ENCODE results near the gene MYCBP2. TPM values are rescaled to one million over a fixed set of nuclear protein-coding genes. Genes with fewer than 3 reads are reported as not detected.
A peak's percentile ranks its signal among the peaks of the same experiment; 100 is the strongest.

The MYCBP2 gene
- total and polyA plus RNA-seq, 10 donors = 55.2 to 251 (median 200) TPM

DNA sequence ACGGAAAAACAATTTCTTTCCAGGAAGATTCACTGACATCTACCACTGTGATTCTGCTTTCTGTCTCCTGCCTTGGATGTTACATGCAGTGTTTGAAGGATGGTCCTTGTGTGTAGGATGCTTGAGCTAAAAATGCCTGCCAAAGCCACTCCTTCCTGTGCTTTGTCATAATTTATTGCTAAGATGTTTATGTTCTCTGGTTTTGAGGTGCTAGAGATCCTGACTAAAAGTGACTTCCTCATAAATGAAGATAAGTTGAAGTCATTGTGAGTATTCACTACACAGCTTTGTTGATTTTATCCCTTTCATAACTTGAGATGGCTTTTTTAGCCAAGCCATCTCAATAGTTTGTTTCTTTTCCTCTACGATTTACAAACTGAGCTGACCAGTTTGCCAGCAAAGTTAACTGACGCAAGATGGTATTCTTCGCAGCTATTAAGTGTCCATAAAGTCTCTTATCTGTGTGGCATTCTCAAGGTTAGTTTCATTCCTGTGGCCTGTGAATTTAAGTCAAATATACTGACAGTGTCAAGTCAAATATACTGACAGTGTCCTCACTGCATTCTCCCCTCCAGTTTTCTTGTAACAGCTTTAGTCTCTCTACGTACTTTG, 284.2 kb downstream of the MYCBP2 start:
- peak overlapping the region in 1 of 8 donors; percentile 8 for H3K27ac ChIP-seq
- TF ChIP-seq, protein P1, sequence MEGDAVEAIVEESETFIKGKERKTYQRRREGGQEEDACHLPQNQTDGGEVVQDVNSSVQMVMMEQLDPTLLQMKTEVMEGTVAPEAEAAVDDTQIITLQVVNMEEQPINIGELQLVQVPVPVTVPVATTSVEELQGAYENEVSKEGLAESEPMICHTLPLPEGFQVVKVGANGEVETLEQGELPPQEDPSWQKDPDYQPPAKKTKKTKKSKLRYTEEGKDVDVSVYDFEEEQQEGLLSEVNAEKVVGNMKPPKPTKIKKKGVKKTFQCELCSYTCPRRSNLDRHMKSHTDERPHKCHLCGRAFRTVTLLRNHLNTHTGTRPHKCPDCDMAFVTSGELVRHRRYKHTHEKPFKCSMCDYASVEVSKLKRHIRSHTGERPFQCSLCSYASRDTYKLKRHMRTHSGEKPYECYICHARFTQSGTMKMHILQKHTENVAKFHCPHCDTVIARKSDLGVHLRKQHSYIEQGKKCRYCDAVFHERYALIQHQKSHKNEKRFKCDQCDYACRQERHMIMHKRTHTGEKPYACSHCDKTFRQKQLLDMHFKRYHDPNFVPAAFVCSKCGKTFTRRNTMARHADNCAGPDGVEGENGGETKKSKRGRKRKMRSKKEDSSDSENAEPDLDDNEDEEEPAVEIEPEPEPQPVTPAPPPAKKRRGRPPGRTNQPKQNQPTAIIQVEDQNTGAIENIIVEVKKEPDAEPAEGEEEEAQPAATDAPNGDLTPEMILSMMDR (IDR thresholded peaks at IDR 0.05 in 8 of 11, conservative IDR thresholded peaks at IDR 0.05 in 3 of 11) = no peak
- TF ChIP-seq POLR2A (IDR thresholded peaks at IDR 0.05) (no peak), POLR2AphosphoS5 (IDR thresholded peaks at IDR 0.05) (no peak)
- H3K4me3 ChIP-seq = no peak overlapping the region
- peaks cover 0 to 53% (median 26%) of the 10 kb centered on the region in 6 donors for H3K36me3 ChIP-seq
- no peaks in the 10 kb centered on the region for H3K9me3 ChIP-seq
- no peak for DNase-seq
- intact Hi-C loops (cut with DNase I; ENCODE audit: low total_unique reads) = no loop called here
- no peaks in the 10 kb centered on the region for H3K27me3 ChIP-seq (replicated peaks in 1 of 7)
- WGBS, 5 donors = 76 to 88% (median 80%) methylated on average over 5 of the region's 5 CpGs
- no peaks in the 10 kb centered on the region for H3K4me1 ChIP-seq

- TF ChIP-seq POLR2A (IDR thresholded peaks at IDR 0.05) (no peak), POLR2AphosphoS5 (IDR thresholded peaks at IDR 0.05) (peak in 2 of 3 donors; percentile 26 to 48)
- H3K4me3 ChIP-seq = no peak overlapping the region
- no peaks in the 10 kb centered on the region for H3K9me3 ChIP-seq
- no peaks in the 10 kb centered on the region for H3K27me3 ChIP-seq (replicated peaks in 1 of 7)
- no peak overlapping the region for H3K27ac ChIP-seq
- intact Hi-C loops (cut with DNase I; ENCODE audit: low total_unique reads) = no loop called here
- WGBS, 5 donors = 82 to 91% (median 88%) methylated on average over 9 of the region's 9 CpGs
- DNase-seq = no peak
- H3K36me3 ChIP-seq = peaks cover 0 to 37% (median 21%) of the 10 kb centered on the region in 6 donors
- H3K4me1 ChIP-seq = no peaks in the 10 kb centered on the region
Observed at GRCh38 chr13:77040835-77041234, 286.1 kb downstream of the MYCBP2 start.

DNA sequence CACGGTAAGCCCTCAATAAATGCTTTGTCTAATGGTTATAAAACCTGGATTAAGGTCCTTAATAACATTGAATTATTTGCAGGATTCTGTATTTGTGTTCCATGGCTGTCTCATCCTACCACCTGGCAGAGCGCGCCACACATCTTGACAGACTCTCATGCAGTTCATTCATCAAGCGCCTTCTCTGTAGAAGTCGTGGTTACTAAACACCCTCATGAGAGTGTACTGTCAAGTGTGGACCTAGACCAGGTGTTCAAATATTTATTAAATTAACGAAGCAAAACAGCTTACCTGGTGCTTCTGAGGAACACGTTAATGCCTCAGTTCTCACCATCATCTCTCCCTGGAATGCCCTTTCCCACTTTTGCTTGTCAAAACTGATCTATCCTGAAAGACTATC, 286.8 kb downstream of the MYCBP2 start:
- H3K27me3 ChIP-seq (replicated peaks in 1 of 7) = no peaks in the 10 kb centered on the region
- TF ChIP-seq POLR2AphosphoS5 (IDR thresholded peaks at IDR 0.05) = no peak
- TF ChIP-seq POLR2A (IDR thresholded peaks at IDR 0.05) = no peak
- TF ChIP-seq, protein P1 (IDR thresholded peaks at IDR 0.05 in 8 of 11, conservative IDR thresholded peaks at IDR 0.05 in 3 of 11) = no peak
- 90 to 98% (median 96%) methylated on average over 7 of the region's 7 CpGs for WGBS, 5 donors

GRCh38 chr13:77038907-77039480, 287.9 kb downstream of the MYCBP2 start:
- TF ChIP-seq, protein P1 (IDR thresholded peaks at IDR 0.05 in 8 of 11, conservative IDR thresholded peaks at IDR 0.05 in 3 of 11) = no peak
- TF ChIP-seq POLR2AphosphoS5 (IDR thresholded peaks at IDR 0.05) = no peak
- no peak for TF ChIP-seq POLR2A (IDR thresholded peaks at IDR 0.05)
- Histone ChIP-seq H3K36me3 (peaks cover 0 to 19% (median 7%) of the 10 kb centered on the region in 6 donors), H3K4me3 (no peak overlapping the region), H3K27me3 (replicated peaks in 1 of 7) (no peaks in the 10 kb centered on the region), H3K4me1 (no peaks in the 10 kb centered on the region), H3K9me3 (no peaks in the 10 kb centered on the region), H3K27ac (no peak overlapping the region)
- DNase-seq = no peak
- intact Hi-C loops (cut with DNase I; ENCODE audit: low total_unique reads) = no loop called here
- WGBS, 5 donors = 39 to 54% (median 47%) methylated on average over 5 of the region's 5 CpGs

More for the DNA sequence above, 286.8 kb downstream of the MYCBP2 start:
- DNase-seq = no peak
- Histone ChIP-seq H3K36me3 (peaks cover 0 to 30% (median 14%) of the 10 kb centered on the region in 6 donors), H3K9me3 (no peaks in the 10 kb centered on the region), H3K4me1 (no peaks in the 10 kb centered on the region), H3K27ac (no peak overlapping the region), H3K4me3 (no peak overlapping the region)
- intact Hi-C loops (cut with DNase I; ENCODE audit: low total_unique reads) = no loop called here
